CD1c-positive myeloid dendritic cell (primary cell): Measurements from ENCODE around the gene RD3L.
A peak's percentile ranks its signal among the peaks of the same experiment; 100 is the strongest.

ENCODE experiments used
- DNase-seq: peaks from one replicate; pipeline ENCODE4 v3.0.0-alpha.2; 2016; ENCODE audit errors: extremely low spot score

Gene RD3L

DNA sequence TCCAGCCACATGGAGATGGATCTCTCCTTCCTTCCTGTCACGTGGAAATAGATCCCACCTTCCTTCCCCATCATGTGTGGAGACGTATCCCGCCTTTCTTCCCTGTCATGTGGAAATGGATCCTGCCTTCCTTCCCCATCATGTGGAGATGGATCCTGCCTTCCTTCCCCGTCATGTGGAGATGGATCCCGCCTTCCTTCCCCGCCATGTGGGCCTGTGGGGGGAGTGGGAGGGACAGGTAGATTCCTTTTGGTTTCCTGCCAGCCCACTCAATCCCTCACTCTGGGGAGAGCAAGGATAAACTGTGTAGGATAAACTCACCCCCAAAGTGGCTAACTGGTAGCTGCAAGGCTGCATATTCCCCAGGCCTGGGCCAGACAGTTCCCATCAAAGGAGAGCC lies 45.8 kb downstream of the RD3L start:
- DNase-seq: no peak

DNA sequence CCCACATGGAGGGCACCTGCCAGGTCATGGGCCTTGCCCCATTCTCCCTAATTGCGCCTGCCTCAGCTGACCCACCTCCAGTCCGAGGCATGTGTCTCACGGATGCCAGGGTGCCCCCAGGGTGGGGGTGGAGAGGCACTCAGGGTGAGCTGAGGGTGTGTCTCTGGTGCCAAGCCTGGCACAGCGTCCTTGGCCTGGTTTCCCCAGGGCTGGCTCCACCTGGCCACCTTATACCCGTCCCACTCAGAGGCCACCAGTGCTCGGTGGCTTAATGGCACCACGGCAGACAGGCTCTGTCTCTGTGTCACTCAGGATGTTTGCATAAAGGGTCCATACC lies 47.6 kb downstream of the RD3L start:
- no peak for DNase-seq

DNA sequence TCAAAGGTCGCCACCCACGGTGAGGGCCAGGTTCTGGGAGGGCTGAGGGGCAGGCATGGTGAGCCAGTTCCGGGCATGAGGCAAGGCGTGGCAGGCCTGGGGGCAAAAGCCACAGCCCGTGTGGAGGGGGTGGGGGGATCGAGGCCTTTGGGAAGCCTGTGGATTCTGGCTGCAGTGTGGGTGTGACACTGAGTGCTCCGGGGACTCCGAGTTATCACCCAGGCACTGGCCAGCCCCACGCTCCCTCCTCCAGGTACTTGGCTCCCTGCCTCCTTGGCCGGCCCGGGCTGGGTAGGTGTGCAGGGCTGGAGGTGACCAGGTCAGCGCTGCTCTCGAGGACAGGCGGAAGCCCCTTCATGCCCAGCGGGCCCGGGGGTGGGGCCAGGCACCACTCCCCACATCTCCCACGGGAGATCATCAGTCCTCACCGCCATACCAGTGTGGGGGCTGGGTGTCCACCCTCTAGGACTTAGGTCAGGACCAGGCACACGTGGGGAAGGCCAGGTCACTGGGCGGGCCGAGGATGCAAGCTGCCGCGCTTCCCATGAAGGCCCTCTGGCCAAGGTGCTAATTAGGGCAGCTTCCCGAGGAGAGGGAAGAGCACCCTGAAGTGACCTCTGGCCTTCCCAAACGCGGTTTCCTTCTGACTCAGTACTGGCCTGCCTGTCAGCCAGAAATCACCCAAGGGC lies 48.2 kb downstream of the RD3L start:
- no peak for DNase-seq

DNA sequence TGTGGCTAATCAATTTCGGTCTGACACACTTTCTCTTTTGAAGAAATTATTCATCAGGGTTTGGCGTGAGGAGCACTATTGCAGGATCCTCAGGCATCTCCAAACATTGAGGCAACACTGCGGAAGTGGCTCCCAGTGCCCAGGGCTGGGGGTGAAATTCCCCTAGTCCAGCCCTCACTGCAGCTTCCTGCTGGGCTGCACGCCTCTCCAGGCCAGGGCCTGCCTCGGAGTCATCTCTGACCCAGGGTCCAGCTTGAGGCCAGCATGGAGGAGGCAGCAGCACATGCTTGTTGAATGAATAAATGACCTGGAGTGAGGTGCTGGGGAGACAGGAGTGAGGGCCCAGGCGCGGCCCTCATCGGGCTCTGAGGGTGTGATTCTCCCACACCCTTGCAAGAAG lies 50.1 kb downstream of the RD3L start:
- no peak for DNase-seq

DNA sequence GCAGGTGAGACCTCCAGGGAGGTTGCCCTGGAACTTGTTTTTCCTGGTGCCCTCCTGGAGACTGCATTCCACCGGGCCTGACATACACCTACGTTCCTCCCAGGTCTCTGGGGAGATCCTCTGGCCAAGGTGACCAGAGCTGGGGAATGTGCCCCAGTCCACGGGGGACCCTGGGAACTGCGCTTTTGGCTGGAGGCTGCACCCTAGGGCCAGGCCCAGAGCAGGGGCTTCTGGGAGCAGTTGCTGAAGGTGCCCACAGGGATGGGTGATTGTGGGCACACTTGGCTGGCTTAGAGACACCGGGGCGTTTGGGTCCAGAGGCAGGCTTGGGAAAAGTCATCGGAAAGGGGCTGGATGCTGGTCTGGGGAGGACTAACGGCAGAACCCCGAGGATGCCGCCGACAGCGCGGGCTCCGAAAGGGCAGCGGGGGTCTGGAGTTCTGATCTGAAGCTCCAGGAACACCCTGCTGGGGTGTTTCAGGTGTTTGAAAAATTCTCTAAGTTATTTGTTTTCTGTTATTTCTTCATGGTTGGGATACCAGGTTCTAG lies 50.6 kb downstream of the RD3L start:
- no peak for DNase-seq

DNA sequence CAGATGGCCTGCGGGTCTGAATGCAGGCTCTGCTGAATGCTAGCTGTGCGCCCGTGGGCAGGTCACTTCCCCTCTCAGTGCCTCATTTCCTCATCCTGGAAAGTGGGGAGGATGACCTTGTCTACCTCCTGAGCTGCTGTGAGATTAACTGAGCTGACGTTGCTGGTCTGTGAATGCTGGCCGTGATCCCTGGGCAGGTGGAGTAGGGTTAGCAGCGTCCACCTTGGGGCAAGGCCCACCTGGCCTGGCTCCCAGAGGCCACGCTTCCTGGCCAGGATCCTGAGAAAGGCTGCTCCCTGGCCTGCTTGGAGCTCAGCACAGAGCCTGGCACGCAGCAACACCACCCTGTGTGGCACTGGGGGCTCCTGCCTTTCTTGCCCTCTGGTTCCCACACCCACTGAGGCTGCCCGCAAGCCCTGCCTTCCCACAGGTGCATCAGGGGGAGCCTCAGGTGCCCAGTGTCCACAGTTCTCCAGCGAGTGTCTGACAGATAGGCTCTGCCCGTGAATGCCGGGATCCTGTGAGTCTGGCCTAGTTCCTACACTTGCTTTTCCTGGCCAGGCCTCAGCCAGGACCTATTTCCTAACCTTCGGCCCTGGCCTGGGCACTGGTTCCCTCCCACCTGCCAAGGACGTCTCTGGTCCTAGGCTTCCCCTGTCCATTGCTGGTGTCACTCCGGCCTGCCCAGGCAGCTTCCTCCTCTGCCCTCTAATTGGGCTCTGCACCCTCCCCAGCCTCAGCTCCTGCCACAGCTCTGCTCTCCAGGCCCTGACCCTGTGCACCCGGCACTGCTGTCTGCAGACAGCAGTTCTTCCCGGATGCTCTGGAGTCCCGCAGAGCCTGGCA lies 51.3 kb downstream of the RD3L start:
- DNase-seq: peak; percentile 86
